ENCODE results near the gene SPACDR.

SPACDR gene

DNA sequence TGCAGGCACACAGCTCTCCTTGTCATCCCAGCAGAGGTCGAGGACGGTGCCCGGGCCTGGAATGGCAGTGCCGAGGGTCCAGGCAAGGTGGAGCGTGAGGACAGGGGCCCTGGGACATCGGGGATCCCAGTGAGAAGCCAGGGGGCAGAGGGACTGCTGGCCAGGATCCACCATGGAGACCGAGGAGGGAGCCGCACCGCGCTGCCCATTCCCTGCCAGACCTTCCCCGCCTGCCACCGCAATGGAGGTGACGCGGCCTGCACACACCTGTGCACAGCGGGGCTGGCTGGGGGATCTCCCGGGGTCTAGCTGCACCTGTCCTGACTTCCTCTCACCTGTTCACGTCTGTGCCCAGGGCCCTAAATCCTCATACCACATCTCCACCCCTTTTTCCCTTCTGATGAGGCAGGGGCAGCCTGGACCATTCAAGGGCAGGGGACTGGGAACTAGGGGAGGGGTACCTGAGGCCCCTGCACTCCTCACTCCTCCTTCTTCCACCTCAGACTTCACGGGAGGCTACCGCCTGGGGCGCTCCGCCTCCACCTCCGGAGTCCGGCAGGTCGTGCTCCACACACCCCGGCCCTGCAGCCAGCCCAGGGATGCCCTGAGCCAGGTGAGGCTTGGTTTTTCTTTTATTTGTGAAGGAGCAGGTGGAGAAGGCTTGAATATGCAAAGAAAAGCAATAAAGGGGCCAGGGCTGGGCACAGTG is 26.6 kb upstream of the SPACDR start:
- peaks cover 47 to 83% of the 10 kb centered on the region in 2 donors for H3K27me3 Mint-ChIP-seq
- H3K27ac Mint-ChIP-seq: peak overlapping the region; percentile 48
- no peaks in the 10 kb centered on the region for H3K9me3 Mint-ChIP-seq

DNA sequence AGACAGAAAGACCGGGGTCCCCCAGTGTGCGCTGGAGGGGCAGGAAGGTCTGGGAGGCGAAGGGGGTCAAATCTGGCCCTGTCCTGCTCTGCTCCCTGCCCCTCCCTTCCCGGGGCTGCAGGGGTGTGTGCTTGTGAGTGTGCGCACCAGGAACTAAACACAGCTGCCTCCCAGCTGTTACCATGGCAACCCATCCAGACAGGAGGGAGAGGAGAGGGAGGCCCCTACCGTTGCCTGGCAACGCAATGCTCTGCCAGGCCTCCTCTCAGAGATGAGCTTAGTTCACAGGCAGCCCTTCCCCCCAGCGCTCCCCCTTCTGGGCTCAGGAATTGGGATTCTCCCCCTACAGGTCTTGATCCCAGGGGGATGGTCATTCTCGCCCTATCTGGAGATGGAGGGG is 25.8 kb upstream of the SPACDR start:
- peak; percentile 54 to 55 for ATAC-seq (replicated peaks)
- H3K27ac Mint-ChIP-seq: peak overlapping the region; percentile 48
- no peak overlapping the region for H3K4me3 Mint-ChIP-seq
- H3K27me3 Mint-ChIP-seq: peaks cover 42 to 75% of the 10 kb centered on the region in 2 donors
- peaks cover 12% of the 10 kb centered on the region in 2 donors for H3K4me1 Mint-ChIP-seq
- H3K36me3 Mint-ChIP-seq: no peaks in the 10 kb centered on the region
- no peaks in the 10 kb centered on the region for H3K9me3 Mint-ChIP-seq
- DNase-seq: no peak

More for the DNA sequence above, 26.6 kb upstream of the SPACDR start:
- peaks cover 12 to 13% of the 10 kb centered on the region in 2 donors for H3K4me1 Mint-ChIP-seq
- DNase-seq: no peak
- no peak overlapping the region for H3K4me3 Mint-ChIP-seq
- H3K36me3 Mint-ChIP-seq: no peaks in the 10 kb centered on the region
- ATAC-seq (replicated peaks): no peak

DNA sequence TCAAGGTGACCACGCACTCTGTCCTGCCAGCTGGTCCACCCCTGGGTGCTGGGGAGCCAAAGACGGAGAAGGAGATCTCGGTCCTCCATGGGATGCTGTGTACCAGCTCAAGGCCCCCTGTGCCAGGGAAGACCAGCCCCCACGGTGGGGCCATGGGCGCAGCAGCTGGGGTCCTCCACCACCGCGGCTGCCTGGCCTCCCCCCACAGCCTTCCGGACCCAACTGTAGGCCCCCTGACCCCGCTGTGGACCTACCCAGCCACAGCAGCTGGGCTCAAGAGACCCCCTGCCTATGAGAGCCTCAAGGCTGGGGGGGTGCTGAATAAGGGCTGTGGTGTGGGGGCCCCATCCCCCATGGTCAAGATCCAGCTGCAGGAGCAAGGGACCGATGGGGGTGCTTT is 25.1 kb upstream of the SPACDR start:
- Mint-ChIP-seq H3K27ac (no peak overlapping the region), H3K36me3 (no peaks in the 10 kb centered on the region), H3K4me1 (peaks cover 10% of the 10 kb centered on the region in 2 donors), H3K9me3 (no peaks in the 10 kb centered on the region), H3K27me3 (peaks cover 39 to 68% of the 10 kb centered on the region in 2 donors), H3K4me3 (no peak overlapping the region)
- DNase-seq: no peak
- no peak for ATAC-seq (replicated peaks)

DNA sequence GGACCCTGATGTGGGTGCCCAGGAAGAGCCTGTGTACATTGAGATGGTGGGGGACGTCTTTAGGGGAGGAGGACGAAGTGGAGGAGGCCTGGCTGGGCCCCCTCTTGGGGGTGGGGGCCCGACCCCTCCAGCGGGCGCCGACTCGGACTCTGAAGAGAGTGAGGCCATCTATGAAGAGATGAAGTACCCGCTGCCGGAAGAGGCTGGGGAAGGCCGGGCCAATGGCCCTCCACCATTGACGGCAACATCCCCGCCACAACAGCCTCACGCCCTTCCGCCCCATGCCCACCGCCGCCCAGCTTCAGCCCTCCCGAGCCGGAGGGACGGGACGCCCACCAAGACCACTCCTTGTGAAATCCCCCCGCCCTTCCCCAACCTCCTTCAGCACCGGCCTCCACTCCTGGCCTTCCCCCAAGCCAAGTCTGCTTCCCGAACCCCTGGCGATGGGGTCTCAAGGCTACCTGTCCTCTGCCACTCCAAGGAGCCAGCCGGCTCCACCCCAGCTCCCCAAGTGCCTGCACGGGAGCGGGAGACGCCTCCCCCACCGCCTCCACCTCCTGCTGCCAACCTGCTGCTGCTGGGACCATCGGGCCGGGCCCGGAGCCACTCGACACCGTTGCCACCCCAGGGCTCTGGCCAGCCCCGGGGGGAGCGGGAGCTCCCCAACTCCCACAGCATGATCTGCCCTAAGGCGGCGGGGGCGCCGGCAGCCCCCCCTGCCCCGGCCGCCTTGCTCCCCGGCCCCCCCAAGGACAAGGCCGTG is 24.5 kb upstream of the SPACDR start:
- DNase-seq: no peak
- Mint-ChIP-seq H3K36me3 (no peaks in the 10 kb centered on the region), H3K27me3 (peaks cover 39 to 61% of the 10 kb centered on the region in 2 donors), H3K27ac (no peak overlapping the region), H3K9me3 (no peaks in the 10 kb centered on the region), H3K4me1 (peaks cover 6 to 8% of the 10 kb centered on the region in 2 donors), H3K4me3 (no peak overlapping the region)
- no peak for ATAC-seq (replicated peaks)

DNA sequence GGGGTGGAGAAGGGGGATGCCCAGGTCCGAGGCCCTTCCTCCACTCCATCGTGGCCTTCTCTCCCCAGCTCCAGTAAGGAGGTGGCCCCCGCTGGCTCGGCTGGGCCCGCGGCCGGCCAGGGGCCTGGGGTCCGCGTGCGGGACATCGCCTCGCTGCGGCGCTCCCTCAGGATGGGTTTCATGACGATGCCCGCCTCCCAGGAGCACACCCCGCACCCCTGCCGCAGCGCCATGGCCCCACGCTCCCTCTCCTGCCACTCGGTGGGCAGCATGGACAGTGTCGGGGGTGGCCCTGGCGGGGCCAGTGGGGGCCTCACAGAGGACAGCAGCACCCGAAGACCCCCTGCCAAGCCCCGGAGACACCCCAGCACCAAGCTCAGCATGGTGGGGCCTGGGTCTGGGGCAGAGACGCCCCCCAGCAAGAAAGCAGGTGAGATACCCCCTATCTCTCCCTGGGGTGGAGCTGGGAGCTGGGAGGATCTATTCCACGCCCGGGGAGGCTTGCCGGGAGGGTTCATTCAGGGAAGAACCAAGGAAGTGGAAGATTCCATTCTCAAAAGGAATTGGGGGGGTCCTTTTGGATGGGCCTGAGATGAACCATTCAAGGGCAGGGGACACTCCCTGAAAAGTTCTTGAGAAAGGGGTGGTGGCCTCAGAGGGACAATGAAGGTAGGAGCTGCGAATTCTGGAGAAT is 22.8 kb upstream of the SPACDR start:
- no peaks in the 10 kb centered on the region for H3K36me3 Mint-ChIP-seq
- ATAC-seq (replicated peaks): no peak
- H3K27me3 Mint-ChIP-seq: peaks cover 24 to 45% of the 10 kb centered on the region in 2 donors
- no peaks in the 10 kb centered on the region for H3K9me3 Mint-ChIP-seq
- H3K4me1 Mint-ChIP-seq: peaks cover 7 to 13% of the 10 kb centered on the region in 2 donors
- DNase-seq: no peak
- H3K4me3 Mint-ChIP-seq: no peak overlapping the region
- H3K27ac Mint-ChIP-seq: no peak overlapping the region

DNA sequence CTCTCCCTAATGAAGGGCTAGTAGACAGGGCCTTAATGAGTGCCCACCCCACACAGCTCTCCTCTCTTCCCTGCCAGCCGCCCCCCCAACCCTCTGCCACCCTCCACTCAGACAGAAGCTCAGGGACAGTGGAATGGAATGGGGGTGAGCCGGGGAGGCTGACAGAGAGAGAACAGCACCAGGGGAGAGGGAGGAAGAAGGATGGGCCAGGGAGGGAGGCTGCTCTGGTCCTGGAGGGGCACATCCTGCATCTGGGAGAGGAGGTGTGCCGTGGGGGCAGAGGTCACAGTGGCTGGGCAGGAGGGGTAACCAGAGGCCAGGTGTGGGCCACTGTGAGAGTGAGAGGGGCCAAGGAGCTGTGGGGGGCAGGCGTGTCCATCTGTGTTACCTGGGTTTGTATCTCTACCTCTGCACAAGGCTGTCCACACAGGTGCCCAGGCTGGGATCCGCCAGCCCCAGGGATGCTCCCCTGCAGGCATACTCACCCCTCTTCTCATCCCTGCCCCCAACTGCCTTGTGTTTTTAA is 22.1 kb upstream of the SPACDR start:
- Mint-ChIP-seq H3K4me1 (peaks cover 8 to 18% of the 10 kb centered on the region in 2 donors), H3K27ac (no peak overlapping the region), H3K9me3 (no peaks in the 10 kb centered on the region), H3K4me3 (no peak overlapping the region), H3K27me3 (peaks cover 21 to 38% of the 10 kb centered on the region in 2 donors), H3K36me3 (no peaks in the 10 kb centered on the region)
- no peak for ATAC-seq (replicated peaks)
- no peak for DNase-seq

DNA sequence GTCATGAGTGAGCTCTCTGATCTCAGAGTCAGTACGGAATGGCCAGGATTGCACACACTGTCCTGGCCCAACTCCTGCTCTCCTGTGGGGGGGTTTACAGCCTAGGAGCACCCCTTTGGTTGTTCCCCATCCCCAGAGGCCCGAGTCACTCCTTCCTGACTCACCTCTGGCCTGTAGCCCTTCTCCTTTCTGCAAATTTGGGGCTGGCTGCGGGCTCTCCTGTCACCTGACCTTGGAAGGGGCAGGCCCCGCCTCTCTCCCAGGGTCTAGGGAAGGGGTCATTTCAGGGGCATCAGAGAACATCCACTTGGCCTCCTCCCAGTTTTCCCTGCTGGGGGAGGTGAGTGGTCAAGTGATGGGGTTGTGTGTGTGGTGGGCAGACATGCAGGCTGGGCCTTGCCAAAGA is 21.4 kb upstream of the SPACDR start:
- peaks cover 16 to 31% of the 10 kb centered on the region in 2 donors for H3K27me3 Mint-ChIP-seq
- H3K36me3 Mint-ChIP-seq: no peaks in the 10 kb centered on the region
- H3K9me3 Mint-ChIP-seq: no peaks in the 10 kb centered on the region
- no peak for DNase-seq
- H3K4me3 Mint-ChIP-seq: no peak overlapping the region
- H3K4me1 Mint-ChIP-seq: peaks cover 8 to 21% of the 10 kb centered on the region in 2 donors
- no peak for ATAC-seq (replicated peaks)
- H3K27ac Mint-ChIP-seq: no peak overlapping the region

DNA sequence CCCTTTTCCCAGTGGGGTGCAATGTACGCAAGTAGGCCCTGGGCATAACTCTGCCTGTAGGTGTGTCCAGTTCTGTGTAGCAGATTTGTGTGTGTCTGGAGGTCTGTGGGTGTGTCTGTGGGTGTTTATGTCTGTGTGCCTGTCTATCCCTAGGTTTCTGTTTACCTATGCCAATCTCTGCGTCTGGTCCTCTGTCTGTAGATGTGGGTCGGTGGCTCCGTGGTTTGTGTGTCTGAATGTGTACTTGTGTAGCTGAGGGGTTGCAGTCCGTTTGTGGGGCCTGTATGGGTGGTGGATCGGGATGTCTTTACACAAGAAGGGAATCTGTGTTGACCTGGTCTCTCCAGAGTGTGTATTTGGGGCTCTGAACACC is 20.6 kb upstream of the SPACDR start:
- ATAC-seq (replicated peaks) (no peak), DNase-seq (no peak)
- H3K27me3 Mint-ChIP-seq: peaks cover 10 to 23% of the 10 kb centered on the region in 2 donors
- H3K4me3 Mint-ChIP-seq: peak overlapping the region in 1 of 2 donors; percentile 17
- no peaks in the 10 kb centered on the region for H3K36me3 Mint-ChIP-seq
- H3K9me3 Mint-ChIP-seq: no peaks in the 10 kb centered on the region
- no peak overlapping the region for H3K27ac Mint-ChIP-seq
- H3K4me1 Mint-ChIP-seq: peaks cover 8 to 23% of the 10 kb centered on the region in 2 donors

DNA sequence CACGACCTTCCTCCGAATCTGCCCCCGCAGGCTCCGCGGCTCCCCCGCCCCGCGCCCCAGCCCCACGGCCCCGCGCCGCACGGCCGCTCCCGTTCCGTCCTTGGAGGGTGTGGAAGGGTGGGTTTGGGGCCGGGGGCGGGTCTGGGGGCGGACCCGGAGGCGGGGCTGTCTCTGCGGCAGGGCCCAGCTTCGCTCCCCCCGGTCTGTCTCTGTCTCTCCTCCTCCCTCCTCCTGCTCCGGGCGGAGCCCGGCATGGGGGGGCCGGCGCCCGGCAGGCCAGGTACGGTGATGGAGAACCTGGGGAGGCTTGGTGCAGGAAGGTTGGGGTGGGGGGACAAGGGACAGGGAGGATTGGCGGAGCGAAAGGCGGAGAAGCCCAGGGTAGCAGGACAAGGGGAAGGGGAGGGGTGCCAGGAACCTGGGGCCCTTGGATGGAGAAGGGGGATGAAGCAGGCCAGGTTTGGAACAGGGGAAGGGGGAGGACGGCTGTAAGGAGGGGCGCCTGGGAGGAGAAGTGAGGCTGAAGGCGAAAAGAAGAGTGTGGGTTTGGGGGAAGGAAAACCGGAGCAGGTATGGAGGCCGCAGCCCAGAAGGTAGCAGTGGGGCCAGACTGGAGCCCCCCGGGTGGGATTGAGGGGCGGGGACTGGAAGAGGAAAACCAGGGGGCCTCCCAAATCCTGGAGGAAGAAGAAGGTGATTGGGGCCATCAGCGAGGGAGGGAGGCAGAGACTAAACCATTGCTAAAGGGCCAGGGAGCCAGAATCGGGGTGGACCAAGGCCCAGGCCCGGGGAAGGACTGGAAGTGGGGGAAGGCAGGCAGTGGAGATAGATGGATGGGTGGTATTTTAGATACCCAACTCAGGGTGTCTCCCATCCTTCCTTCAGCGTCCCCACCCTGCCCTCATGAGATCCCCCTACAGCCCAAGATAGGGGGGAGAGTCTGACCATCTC is 19.9 kb upstream of the SPACDR start, which contains the start of gene NYAP1:
TSS of gene NYAP1 (plus strand) at position 206 of the 951 bp plus-strand sequence. CDS start 1,385 bp downstream, outside the sequence.
- peak within 1 kb of the TSS; percentile 85 to 86 for H3K4me3 Mint-ChIP-seq
- H3K27me3 Mint-ChIP-seq: peaks cover 5 to 16% of the 10 kb centered on the region in 2 donors
- no peaks in the 10 kb centered on the region for H3K9me3 Mint-ChIP-seq
- H3K4me1 Mint-ChIP-seq: peaks cover 8 to 22% of the 10 kb centered on the region in 2 donors
- peaks cover 0 to 2% of the 10 kb centered on the region in 2 donors for H3K36me3 Mint-ChIP-seq
- ATAC-seq (replicated peaks): peak; percentile 21 to 31
- H3K27ac Mint-ChIP-seq: peak within 1 kb of the TSS; percentile 77
- no peak for DNase-seq

DNA sequence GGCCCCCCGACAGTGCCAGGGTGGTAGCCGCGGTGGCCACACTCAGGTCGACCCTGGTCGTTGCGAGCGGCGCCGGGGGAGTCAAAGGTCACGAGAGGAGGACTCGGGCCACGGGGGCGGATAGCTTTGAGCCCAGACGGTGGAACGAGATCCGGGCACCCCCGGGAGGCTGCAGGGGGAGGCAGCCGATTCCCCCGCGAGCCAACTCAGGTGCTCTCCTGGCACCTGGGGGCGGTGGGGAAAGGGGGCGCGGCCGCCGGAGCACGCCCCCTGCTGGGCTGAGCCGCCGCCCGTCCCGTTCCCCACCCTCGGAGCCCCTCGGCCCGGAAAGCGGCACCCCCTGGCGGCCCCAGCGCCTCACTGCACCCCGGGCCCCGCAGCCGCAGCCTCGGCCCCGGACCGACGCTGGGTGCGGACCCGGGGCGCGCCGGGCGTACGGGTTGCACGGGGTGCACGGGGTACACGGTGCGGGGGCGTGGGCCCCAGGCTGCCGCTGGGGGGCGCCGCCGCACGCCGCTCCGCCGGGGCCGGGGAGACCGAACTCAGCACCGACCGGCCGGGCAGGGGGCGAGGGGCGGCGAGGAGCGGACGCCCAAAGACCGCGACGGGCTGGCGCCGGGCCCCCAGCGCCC is 19.1 kb upstream of the SPACDR start:
- peak overlapping the region; percentile 85 to 86 for H3K4me3 Mint-ChIP-seq
- H3K36me3 Mint-ChIP-seq: peaks cover 1 to 6% of the 10 kb centered on the region in 2 donors
- no peaks in the 10 kb centered on the region for H3K9me3 Mint-ChIP-seq
- H3K4me1 Mint-ChIP-seq: peaks cover 8 to 22% of the 10 kb centered on the region in 2 donors
- peak; percentile 57 to 72 for ATAC-seq (replicated peaks)
- peak; percentile 77 for DNase-seq
- peaks cover 5 to 16% of the 10 kb centered on the region in 2 donors for H3K27me3 Mint-ChIP-seq
- peak overlapping the region; percentile 77 for H3K27ac Mint-ChIP-seq

DNA sequence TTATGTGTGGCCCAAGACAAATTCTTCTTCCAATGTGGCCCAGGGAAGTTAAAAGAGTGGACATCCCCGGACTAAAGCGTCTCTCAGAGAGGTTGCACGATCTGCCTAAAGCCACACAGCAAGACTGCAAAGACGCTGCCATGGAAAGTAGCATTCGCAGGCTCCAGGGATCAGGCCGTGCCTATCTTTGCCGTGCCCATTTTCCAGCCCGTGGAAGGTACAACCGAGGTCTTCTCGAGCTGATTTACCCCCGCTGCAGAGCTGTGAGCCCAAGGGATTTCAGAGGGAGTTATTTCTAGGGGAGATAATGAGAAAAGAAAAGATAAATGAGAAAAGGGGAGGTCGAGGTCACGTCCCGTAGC is 18.6 kb upstream of the SPACDR start:
- ATAC-seq (replicated peaks) (no peak), DNase-seq (no peak)
- H3K27me3 Mint-ChIP-seq: peaks cover 5 to 16% of the 10 kb centered on the region in 2 donors
- H3K9me3 Mint-ChIP-seq: no peaks in the 10 kb centered on the region
- peaks cover 4 to 11% of the 10 kb centered on the region in 2 donors for H3K36me3 Mint-ChIP-seq
- peak overlapping the region; percentile 85 to 86 for H3K4me3 Mint-ChIP-seq
- peak overlapping the region; percentile 77 for H3K27ac Mint-ChIP-seq
- peaks cover 8 to 22% of the 10 kb centered on the region in 2 donors for H3K4me1 Mint-ChIP-seq

DNA sequence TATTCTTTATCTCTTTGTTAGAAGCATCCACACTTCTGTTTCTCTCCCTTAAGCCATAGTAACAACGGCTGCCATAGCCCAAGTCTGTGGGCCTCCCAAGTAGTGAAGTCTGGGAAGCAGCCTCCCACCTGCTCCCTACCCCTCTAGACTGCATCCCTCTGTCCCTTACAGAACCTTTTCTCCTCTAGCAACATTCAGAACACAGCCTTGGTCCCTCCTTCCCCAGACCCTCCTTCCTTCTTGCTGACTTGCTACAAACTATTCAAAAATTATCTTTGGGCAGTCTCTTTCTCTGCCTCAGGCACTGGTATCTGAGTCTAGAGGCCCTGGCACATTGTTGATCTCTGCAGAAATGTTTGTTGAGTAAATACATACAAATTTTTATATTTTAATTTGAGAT is 17.4 kb upstream of the SPACDR start:
- no peaks in the 10 kb centered on the region for H3K9me3 Mint-ChIP-seq
- DNase-seq (no peak), ATAC-seq (replicated peaks) (no peak)
- H3K27me3 Mint-ChIP-seq: peaks cover 5 to 8% of the 10 kb centered on the region in 2 donors
- no peak overlapping the region for H3K27ac Mint-ChIP-seq
- H3K4me1 Mint-ChIP-seq: peaks cover 12 to 34% of the 10 kb centered on the region in 2 donors
- peaks cover 12 to 21% of the 10 kb centered on the region in 2 donors for H3K36me3 Mint-ChIP-seq
- H3K4me3 Mint-ChIP-seq: no peak overlapping the region

All from stimulated activated naive B cell treated with anti-CD40 and anti-IgM and Interleukin-4, amounts not matched to agents 10 μg/mL and 1 μg/mL and 100 μg/mL, for 72 hours (primary cell).